ENCODE data around the gene RBBP4.

DNA sequence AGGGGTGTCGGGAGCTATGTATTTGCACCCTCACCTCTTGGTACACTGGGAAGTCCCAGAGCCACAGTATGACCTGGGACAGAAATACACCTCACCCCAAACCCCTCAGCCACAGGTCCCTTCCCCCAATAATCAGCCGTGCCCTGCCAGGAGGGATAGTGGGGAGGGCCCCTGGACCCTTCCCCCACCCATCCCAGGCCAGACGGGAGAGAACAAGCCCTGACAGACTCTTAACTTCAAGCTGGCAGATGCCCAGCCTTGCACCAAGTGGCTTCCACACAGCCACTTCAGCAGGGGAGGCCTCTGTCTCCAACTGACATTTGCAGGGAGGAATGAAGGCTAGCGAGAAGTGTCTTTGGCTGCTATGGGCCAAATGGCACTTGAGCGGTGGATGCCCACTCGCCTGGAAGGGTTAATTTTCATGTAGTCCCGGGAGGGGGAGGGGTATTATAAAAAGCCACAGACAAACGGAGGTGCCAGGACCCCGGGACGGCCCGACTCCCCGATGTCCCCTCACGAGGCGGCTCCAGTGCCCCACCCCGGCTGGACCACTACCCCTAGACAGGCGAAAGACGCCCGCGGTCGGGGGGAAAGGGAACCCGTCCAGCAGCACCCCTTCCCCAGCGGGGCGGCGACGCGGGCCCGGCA lies 51.1 kb downstream of the RBBP4 start:
- TF ChIP-seq EZH2 (optimal IDR thresholded peaks at IDR 0.05; ENCODE audit: low read depth, low read length), result no peak
- TF ChIP-seq, protein P1, sequence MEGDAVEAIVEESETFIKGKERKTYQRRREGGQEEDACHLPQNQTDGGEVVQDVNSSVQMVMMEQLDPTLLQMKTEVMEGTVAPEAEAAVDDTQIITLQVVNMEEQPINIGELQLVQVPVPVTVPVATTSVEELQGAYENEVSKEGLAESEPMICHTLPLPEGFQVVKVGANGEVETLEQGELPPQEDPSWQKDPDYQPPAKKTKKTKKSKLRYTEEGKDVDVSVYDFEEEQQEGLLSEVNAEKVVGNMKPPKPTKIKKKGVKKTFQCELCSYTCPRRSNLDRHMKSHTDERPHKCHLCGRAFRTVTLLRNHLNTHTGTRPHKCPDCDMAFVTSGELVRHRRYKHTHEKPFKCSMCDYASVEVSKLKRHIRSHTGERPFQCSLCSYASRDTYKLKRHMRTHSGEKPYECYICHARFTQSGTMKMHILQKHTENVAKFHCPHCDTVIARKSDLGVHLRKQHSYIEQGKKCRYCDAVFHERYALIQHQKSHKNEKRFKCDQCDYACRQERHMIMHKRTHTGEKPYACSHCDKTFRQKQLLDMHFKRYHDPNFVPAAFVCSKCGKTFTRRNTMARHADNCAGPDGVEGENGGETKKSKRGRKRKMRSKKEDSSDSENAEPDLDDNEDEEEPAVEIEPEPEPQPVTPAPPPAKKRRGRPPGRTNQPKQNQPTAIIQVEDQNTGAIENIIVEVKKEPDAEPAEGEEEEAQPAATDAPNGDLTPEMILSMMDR (IDR thresholded peaks at IDR 0.05; ENCODE audit: low read length), result no peak
- TF ChIP-seq EZH2phosphoT487 (IDR thresholded peaks at IDR 0.05; ENCODE audit: low read length), result no peak
